ENCODE data around the gene CCHCR1. TPM values are rescaled to one million over a fixed set of nuclear protein-coding genes. Genes with fewer than 3 reads are reported as not detected.

CCHCR1 gene
- total and polyA plus RNA-seq, 2 of the 13 experiments (the other 11 are each of a cell fraction or from before 2014, with no cell fraction given) = 14.6 to 28.2 TPM

- no peak for TF ChIP-seq AKNA (CRISPR knock-in tag; IDR thresholded peaks at IDR 0.05; ENCODE audit: borderline replicate concordance)
- peak; percentile 40 for TF ChIP-seq CTCF (CRISPR knock-in tag; IDR thresholded peaks at IDR 0.05)
- TF ChIP-seq ZNF318 (CRISPR knock-in tag; IDR thresholded peaks at IDR 0.05) = no peak; the same call in 1 of the 2 replicates
- no peak for TF ChIP-seq NFRKB (IDR thresholded peaks at IDR 0.05)
- peak; percentile 40; the same call in 1 of the 2 replicates for TF ChIP-seq TARDBP (CRISPR knock-in tag; IDR thresholded peaks at IDR 0.05)
- peak; percentile 59; the same call in 1 of the 2 replicates for TF ChIP-seq JUND (CRISPR knock-in tag; IDR thresholded peaks at IDR 0.05)
- peak; percentile 59 for TF ChIP-seq POGZ (CRISPR knock-in tag; IDR thresholded peaks at IDR 0.05)
- no peak for TF ChIP-seq ZSCAN20 (CRISPR knock-in tag; IDR thresholded peaks at IDR 0.05; ENCODE audit: borderline replicate concordance)
- TF ChIP-seq RORA (CRISPR knock-in tag; IDR thresholded peaks at IDR 0.05) = no peak
- TF ChIP-seq ATF6 (CRISPR knock-in tag; conservative IDR thresholded peaks at IDR 0.05) = no peak
- peak; percentile 22 for TF ChIP-seq ZNF224 (CRISPR knock-in tag; IDR thresholded peaks at IDR 0.05)
These were observed 40.1 kb upstream of the CCHCR1 start (continued) for GRCh38 chr6:31197559-31198305.

All from HepG2 (cell line).